ENCODE data around the gene SYNGAP1.
A peak's percentile ranks its signal among the peaks of the same experiment; 100 is the strongest.

The SYNGAP1 gene

DNA sequence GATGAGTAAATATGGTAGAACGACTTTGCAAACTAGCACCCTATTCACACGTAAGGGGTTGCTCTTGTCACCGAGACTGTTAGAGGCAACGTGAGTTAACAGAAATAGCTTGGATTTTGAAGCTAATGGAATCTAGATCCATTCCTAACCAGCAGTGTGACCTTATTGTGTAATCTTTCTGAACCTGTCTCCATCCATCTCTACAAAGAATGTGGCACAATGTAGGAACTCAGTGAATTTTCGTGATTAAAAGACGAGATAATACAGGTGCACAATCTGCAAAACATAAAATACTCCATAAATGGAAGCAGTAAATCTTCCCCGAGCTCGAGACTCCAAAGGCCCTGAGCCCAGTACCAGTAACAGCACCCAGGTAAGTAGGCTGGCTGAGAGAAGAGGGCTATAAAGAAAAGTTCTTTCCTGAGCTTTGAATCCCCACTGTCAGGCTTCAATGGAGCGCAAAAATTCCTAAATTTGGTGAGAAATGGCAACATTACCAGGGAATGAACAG, 29.0 kb upstream of the SYNGAP1 start:
- H3K27me3 ChIP-seq, result no peaks in the 10 kb centered on the region
- no peaks in the 10 kb centered on the region for H3K9me3 ChIP-seq
- peak overlapping the region; percentile 87 for H3K27ac ChIP-seq
- peaks cover 28 to 30% of the 10 kb centered on the region in 2 experiments for H3K4me1 ChIP-seq (ENCODE audit: control insufficient read depth in 1 of 2, insufficient read depth in 1 of 2, low read depth in 1 of 2, low read length in 1 of 2)
- no peaks in the 10 kb centered on the region for H3K36me3 ChIP-seq
- no peak for TF ChIP-seq CTCF (IDR thresholded peaks at IDR 0.05)
- peak overlapping the region; percentile 73 to 80 for H3K4me3 ChIP-seq (ENCODE audit: low read depth in 1 of 2, low read length in 1 of 2)

GRCh38 chr6:33391278-33391921, 28.5 kb upstream of the SYNGAP1 start, which contains the start of gene KIFC1:
TSS of gene KIFC1 (plus strand) at chr6:33391823. CDS start at chr6:33391986, 163 bp downstream.
- Histone ChIP-seq H3K27me3 (no peaks in the 10 kb centered on the region), H3K36me3 (no peaks in the 10 kb centered on the region), H3K4me3 (ENCODE audit: low read depth in 1 of 2, low read length in 1 of 2) (peak within 1 kb of the TSS; percentile 73 to 80), H3K4me1 (ENCODE audit: control insufficient read depth in 1 of 2, insufficient read depth in 1 of 2, low read depth in 1 of 2, low read length in 1 of 2) (peaks cover 28 to 30% of the 10 kb centered on the region in 2 experiments), H3K9me3 (no peaks in the 10 kb centered on the region), H3K27ac (peak within 1 kb of the TSS; percentile 87)
- peak; percentile 99 for TF ChIP-seq CTCF (IDR thresholded peaks at IDR 0.05)

GRCh38 chr6:33391922-33392594, 27.8 kb upstream of the SYNGAP1 start:
- Histone ChIP-seq H3K4me1 (ENCODE audit: control insufficient read depth in 1 of 2, insufficient read depth in 1 of 2, low read depth in 1 of 2, low read length in 1 of 2) (peaks cover 28 to 30% of the 10 kb centered on the region in 2 experiments), H3K27ac (peak overlapping the region; percentile 87), H3K4me3 (ENCODE audit: low read depth in 1 of 2, low read length in 1 of 2) (peak overlapping the region; percentile 73 to 80), H3K36me3 (no peaks in the 10 kb centered on the region), H3K9me3 (no peaks in the 10 kb centered on the region), H3K27me3 (no peaks in the 10 kb centered on the region)
- no peak for TF ChIP-seq CTCF (IDR thresholded peaks at IDR 0.05)

DNA sequence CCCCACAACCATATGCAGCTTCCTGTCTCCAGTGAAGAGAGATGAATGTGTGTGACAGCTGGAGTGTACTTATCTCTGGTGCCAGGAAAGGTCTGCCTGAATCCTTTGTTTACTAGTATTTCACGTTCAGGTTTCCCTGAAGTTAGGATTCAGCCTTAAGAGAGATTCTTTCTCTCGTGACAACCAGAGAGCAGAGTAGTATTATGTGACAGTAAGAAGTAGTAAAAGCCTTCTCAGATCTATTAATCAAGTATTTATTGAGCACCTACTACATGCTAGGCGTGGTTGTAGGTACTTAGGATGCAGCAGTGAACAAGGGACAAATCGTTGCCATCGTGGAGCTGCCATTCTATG, 27.3 kb upstream of the SYNGAP1 start:
- no peak for TF ChIP-seq CTCF (IDR thresholded peaks at IDR 0.05)
- Histone ChIP-seq H3K36me3 (no peaks in the 10 kb centered on the region), H3K27ac (peak overlapping the region; percentile 87), H3K9me3 (no peaks in the 10 kb centered on the region), H3K4me3 (ENCODE audit: low read depth in 1 of 2, low read length in 1 of 2) (peak overlapping the region; percentile 73 to 80), H3K27me3 (no peaks in the 10 kb centered on the region), H3K4me1 (ENCODE audit: control insufficient read depth in 1 of 2, insufficient read depth in 1 of 2, low read depth in 1 of 2, low read length in 1 of 2) (peaks cover 28 to 30% of the 10 kb centered on the region in 2 experiments)

DNA sequence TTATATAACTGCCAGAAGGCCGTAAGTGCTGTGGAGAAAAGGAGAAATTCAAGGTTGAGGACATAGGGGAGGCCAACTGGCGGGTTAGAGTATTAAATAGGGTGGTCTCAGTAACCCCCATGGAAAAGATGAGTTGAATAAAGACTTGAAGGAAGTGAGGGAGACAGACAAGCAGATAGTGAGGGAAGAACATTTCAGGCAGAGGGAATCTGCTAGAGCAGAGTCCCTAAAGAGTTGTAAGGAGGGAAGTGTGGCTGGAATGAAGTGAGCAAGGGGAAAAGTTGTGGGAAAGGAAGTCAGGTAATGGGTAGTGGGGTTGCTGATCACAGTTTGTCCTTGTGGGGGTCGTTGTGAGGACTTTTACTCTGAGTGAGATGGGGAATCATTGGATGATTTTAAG, 26.9 kb upstream of the SYNGAP1 start:
- Histone ChIP-seq H3K27me3 (no peaks in the 10 kb centered on the region), H3K9me3 (no peaks in the 10 kb centered on the region), H3K27ac (peak overlapping the region; percentile 87), H3K4me1 (ENCODE audit: control insufficient read depth in 1 of 2, insufficient read depth in 1 of 2, low read depth in 1 of 2, low read length in 1 of 2) (peaks cover 28 to 30% of the 10 kb centered on the region in 2 experiments), H3K4me3 (ENCODE audit: low read depth in 1 of 2, low read length in 1 of 2) (no peak overlapping the region), H3K36me3 (no peaks in the 10 kb centered on the region)
- no peak for TF ChIP-seq CTCF (IDR thresholded peaks at IDR 0.05)

Measured in neutrophil (primary cell).